ENCODE data around the gene PAX5. TPM values are rescaled to one million over a fixed set of nuclear protein-coding genes. Genes with fewer than 3 reads are reported as not detected.

PAX5 gene
- total RNA-seq, 1 experiment from 2014 or later, result 0.39 TPM

GRCh38 chr9:36900856-36901220, 133.2 kb downstream of the PAX5 start:
- DNase-seq, result no peak
- H4K8ac ChIP-seq (replicated peaks; ENCODE audit: insufficient read length, low read depth, low read length), result no peak overlapping the region
- H3K27ac Mint-ChIP-seq, result peak overlapping the region in 1 of 3 experiments; percentile 59; a peak in 1 of 7 replicates
- no peak overlapping the region for H4K5ac ChIP-seq (ENCODE audit: insufficient read length, low read depth, low read length)
- H2BK5ac ChIP-seq (ENCODE audit: insufficient read length, low read length), result no peak overlapping the region
- no peak overlapping the region for H3K18ac ChIP-seq (ENCODE audit: insufficient read length, low read depth, low read length)
- H3K79me2 ChIP-seq (ENCODE audit: insufficient read depth, low read length), result no peaks in the 10 kb centered on the region
- H3K27me3 ChIP-seq (ENCODE audit: insufficient read depth, low read length), result no peaks in the 10 kb centered on the region; the same call in 1 of the 2 replicates
- H4K91ac ChIP-seq (ENCODE audit: insufficient read length, low read depth, low read length), result no peak overlapping the region
- H2BK120ac ChIP-seq (ENCODE audit: low read depth, low read length, poor library complexity, severe bottlenecking), result no peak overlapping the region
- H3K27me3 Mint-ChIP-seq (ENCODE audit: low read depth), result peaks cover 6% of the 10 kb centered on the region
- H3K9ac ChIP-seq (ENCODE audit: extremely low read depth, insufficient read length, low read length), result no peak overlapping the region
- no peak overlapping the region for H3K4me2 ChIP-seq (ENCODE audit: insufficient read depth, insufficient read length, low read length)
- no peak overlapping the region for H3K14ac ChIP-seq (ENCODE audit: insufficient read depth, low read length)
- no peak overlapping the region for H3T11ph ChIP-seq (ENCODE audit: low read length)
- TF ChIP-seq CTCF (conservative IDR thresholded peaks at IDR 0.05), result no peak
- H3K9me3 ChIP-seq (ENCODE audit: control insufficient read depth, low read depth, low read length), result no peaks in the 10 kb centered on the region
- H2BK20ac ChIP-seq (ENCODE audit: low read depth, low read length, poor library complexity, severe bottlenecking), result no peak overlapping the region
- no peaks in the 10 kb centered on the region for H3K36me3 Mint-ChIP-seq (ENCODE audit: insufficient read depth in 1 of 3, low read depth in 3 of 3)
- no peaks in the 10 kb centered on the region; a peak in 1 of 5 replicates for H3K9me3 Mint-ChIP-seq
- H3K27ac ChIP-seq (ENCODE audit: insufficient read length, low read depth, low read length), result no peak overlapping the region
- H3K23ac ChIP-seq (ENCODE audit: insufficient read length, low read depth, low read length), result no peak overlapping the region
- H2BK15ac ChIP-seq (ENCODE audit: low read depth, low read length), result no peak overlapping the region
- H3K56ac ChIP-seq (ENCODE audit: insufficient read length, low read depth, low read length), result no peak overlapping the region
- H2AFZ ChIP-seq (ENCODE audit: low read length), result no peak overlapping the region
- H2BK12ac ChIP-seq (ENCODE audit: insufficient read length, low read depth, low read length), result no peak overlapping the region
- peaks cover 9 to 41% of the 10 kb centered on the region in 2 experiments for H3K4me1 Mint-ChIP-seq
- H3K4me1 ChIP-seq (ENCODE audit: insufficient read depth, low read length), result no peaks in the 10 kb centered on the region
- H2AK5ac ChIP-seq (ENCODE audit: insufficient read length, low read length), result no peak overlapping the region
- H3K23me2 ChIP-seq (ENCODE audit: insufficient read length, low read depth, low read length, poor library complexity, severe bottlenecking), result no peaks in the 10 kb centered on the region
- H4K20me1 ChIP-seq (ENCODE audit: control insufficient read depth, insufficient read depth, insufficient read length), result no peaks in the 10 kb centered on the region
- no peaks in the 10 kb centered on the region for H3K79me1 ChIP-seq (ENCODE audit: insufficient read depth, low read depth, low read length, poor library complexity, severe bottlenecking)
- WGBS (ENCODE audit: extremely low coverage, insufficient read length, low lambda C conversion rate), result no CpG with 5 or more reads among the region's 6 CpGs
- no peak overlapping the region for H3K4me3 Mint-ChIP-seq
- H3K4ac ChIP-seq (ENCODE audit: low read depth, low read length), result no peak overlapping the region
